ENCODE data around the gene FBXO36. TPM values are rescaled to one million over a fixed set of nuclear protein-coding genes. Genes with fewer than 3 reads are reported as not detected.

Gene FBXO36
- total RNA-seq, 4 donors from 2014 or later = 0.79 to 2.7 (median 1.3) TPM

- TF ChIP-seq CTCF (IDR thresholded peaks at IDR 0.05) = no peak
- H3K4me1 ChIP-seq = peaks cover 0 to 6% (median 0%) of the 10 kb centered on the region in 3 donors
- H3K36me3 ChIP-seq = peaks cover 0 to 34% (median 0%) of the 10 kb centered on the region in 3 donors
- H3K4me3 ChIP-seq = no peak overlapping the region
- H3K27me3 ChIP-seq = no peaks in the 10 kb centered on the region
- intact Hi-C loops (cut with DNase I) = no loop called here
- no peak overlapping the region for H3K27ac ChIP-seq
- no peak for DNase-seq
- H3K9me3 ChIP-seq = no peaks in the 10 kb centered on the region
- 39 to 59% methylated on average over 2 of the region's 2 CpGs for WGBS, 2 donors
Observed at GRCh38 chr2:230043461-230043860, 121.2 kb downstream of the FBXO36 start.

GRCh38 chr2:230046491-230046890, 124.2 kb downstream of the FBXO36 start:
- intact Hi-C loops (cut with DNase I) = no loop called here
- no peaks in the 10 kb centered on the region for H3K9me3 ChIP-seq
- H3K4me1 ChIP-seq = peaks cover 0 to 25% (median 0%) of the 10 kb centered on the region in 3 donors
- DNase-seq = no peak
- peaks cover 0 to 34% (median 0%) of the 10 kb centered on the region in 3 donors for H3K36me3 ChIP-seq
- WGBS, 2 donors = 93 to 96% methylated on average over 14 to 15 of the region's 16 CpGs
- no peak overlapping the region for H3K4me3 ChIP-seq
- TF ChIP-seq CTCF (IDR thresholded peaks at IDR 0.05) (no peak), POLR2A (IDR thresholded peaks at IDR 0.05) (no peak)
- no peak overlapping the region for H3K27ac ChIP-seq
- no peaks in the 10 kb centered on the region for H3K27me3 ChIP-seq

- WGBS, 2 donors = 49 to 74% methylated on average over 4 of the region's 4 CpGs
- Histone ChIP-seq H3K4me1 (peaks cover 0 to 30% (median 0%) of the 10 kb centered on the region in 3 donors), H3K4me3 (no peak overlapping the region), H3K9me3 (no peaks in the 10 kb centered on the region), H3K36me3 (peaks cover 0 to 34% (median 0%) of the 10 kb centered on the region in 3 donors), H3K27me3 (no peaks in the 10 kb centered on the region), H3K27ac (no peak overlapping the region)
- intact Hi-C loops (cut with DNase I) = no loop called here
- TF ChIP-seq POLR2A (IDR thresholded peaks at IDR 0.05) (no peak), CTCF (IDR thresholded peaks at IDR 0.05) (no peak)
- DNase-seq = no peak
Observed at GRCh38 chr2:230048010-230048671, 125.8 kb downstream of the FBXO36 start.

- DNase-seq = no peak
- Histone ChIP-seq H3K27me3 (no peaks in the 10 kb centered on the region), H3K9me3 (no peaks in the 10 kb centered on the region), H3K36me3 (peaks cover 0 to 18% (median 0%) of the 10 kb centered on the region in 3 donors), H3K27ac (no peak overlapping the region), H3K4me1 (peaks cover 0 to 50% (median 16%) of the 10 kb centered on the region in 3 donors), H3K4me3 (no peak overlapping the region)
- TF ChIP-seq POLR2A (IDR thresholded peaks at IDR 0.05) = no peak
- TF ChIP-seq CTCF (IDR thresholded peaks at IDR 0.05) = no peak
- intact Hi-C loops (cut with DNase I) = no loop called here
- 52 to 68% methylated on average over 3 of the region's 3 CpGs for WGBS, 2 donors
Observed at GRCh38 chr2:230050136-230050535, 127.8 kb downstream of the FBXO36 start.

- Histone ChIP-seq H3K4me3 (no peak overlapping the region), H3K27ac (peak overlapping the region in 1 of 4 donors; percentile 12), H3K4me1 (peaks cover 0 to 59% (median 20%) of the 10 kb centered on the region in 3 donors), H3K9me3 (no peaks in the 10 kb centered on the region), H3K36me3 (no peaks in the 10 kb centered on the region), H3K27me3 (no peaks in the 10 kb centered on the region)
- no peak for TF ChIP-seq CTCF (IDR thresholded peaks at IDR 0.05)
- no peak for TF ChIP-seq POLR2A (IDR thresholded peaks at IDR 0.05)
- intact Hi-C loops (cut with DNase I) = no loop called here
- DNase-seq = no peak
- WGBS, 2 donors = 57 to 77% methylated on average over 2 of the region's 2 CpGs
Observed at GRCh38 chr2:230052299-230052698, 130.0 kb downstream of the FBXO36 start.

All from esophagus squamous epithelium (tissue), 5 donors.